Rectal smooth muscle tissue (tissue), 1 donor: ENCODE data around the gene NUB1.
A peak's percentile ranks its signal among the peaks of the same experiment; 100 is the strongest.
"Not testable (repeated sequence)": the region's sequence is repeated elsewhere in the genome, so short reads cannot be mapped to it uniquely, and the experiment has no call there.

Experiments
- H3K27ac ChIP-seq: one replicate; pipeline ENCODE4 v1.7.0; 2013; ENCODE audit warnings: low read depth, low read length, inconsistent platforms
- H3K27me3 ChIP-seq: one replicate; pipeline ENCODE4 v1.7.0; 2013; ENCODE audit warnings: low read length; ENCODE audit not compliant: control insufficient read depth, insufficient read depth
- H3K36me3 ChIP-seq: one replicate; pipeline ENCODE4 v1.7.0; 2013; ENCODE audit warnings: low read length; ENCODE audit not compliant: control insufficient read depth, insufficient read depth
- H3K4me1 ChIP-seq: one replicate; pipeline ENCODE4 v1.7.0; 2013; ENCODE audit warnings: low read length; ENCODE audit not compliant: control insufficient read depth, insufficient read depth
- H3K4me3 ChIP-seq: one replicate; pipeline ENCODE4 v1.7.0; 2013; ENCODE audit warnings: low read length
- H3K9ac ChIP-seq: one replicate; pipeline ENCODE4 v1.7.0; 2013; ENCODE audit warnings: low read length

The NUB1 gene, protein sequence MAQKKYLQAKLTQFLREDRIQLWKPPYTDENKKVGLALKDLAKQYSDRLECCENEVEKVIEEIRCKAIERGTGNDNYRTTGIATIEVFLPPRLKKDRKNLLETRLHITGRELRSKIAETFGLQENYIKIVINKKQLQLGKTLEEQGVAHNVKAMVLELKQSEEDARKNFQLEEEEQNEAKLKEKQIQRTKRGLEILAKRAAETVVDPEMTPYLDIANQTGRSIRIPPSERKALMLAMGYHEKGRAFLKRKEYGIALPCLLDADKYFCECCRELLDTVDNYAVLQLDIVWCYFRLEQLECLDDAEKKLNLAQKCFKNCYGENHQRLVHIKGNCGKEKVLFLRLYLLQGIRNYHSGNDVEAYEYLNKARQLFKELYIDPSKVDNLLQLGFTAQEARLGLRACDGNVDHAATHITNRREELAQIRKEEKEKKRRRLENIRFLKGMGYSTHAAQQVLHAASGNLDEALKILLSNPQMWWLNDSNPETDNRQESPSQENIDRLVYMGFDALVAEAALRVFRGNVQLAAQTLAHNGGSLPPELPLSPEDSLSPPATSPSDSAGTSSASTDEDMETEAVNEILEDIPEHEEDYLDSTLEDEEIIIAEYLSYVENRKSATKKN

GRCh38 chr7:151341357-151342101 is at the start of gene NUB1:
Gene NUB1, plus strand, starts transcription at chr7:151341812. Its CDS starts 3,538 bp downstream, at chr7:151345350.
- Histone ChIP-seq H3K27ac (peak within 1 kb of the TSS; percentile 68), H3K4me3 (peak within 1 kb of the TSS; percentile 80), H3K9ac (no peak within 1 kb of the TSS), H3K4me1 (peaks cover 6% of the 10 kb centered on the region), H3K36me3 (peaks cover 7% of the 10 kb centered on the region), H3K27me3 (no peaks in the 10 kb centered on the region)

- no peaks in the 10 kb centered on the region for H3K4me1 ChIP-seq
- H3K27ac ChIP-seq, result no peak overlapping the region
- H3K4me3 ChIP-seq, result no peak overlapping the region
- no peak overlapping the region for H3K9ac ChIP-seq
- H3K27me3 ChIP-seq, result no peaks in the 10 kb centered on the region
- H3K36me3 ChIP-seq, result no peaks in the 10 kb centered on the region
Observed at GRCh38 chr7:151292850-151293249, 48.8 kb upstream of the NUB1 start.

DNA sequence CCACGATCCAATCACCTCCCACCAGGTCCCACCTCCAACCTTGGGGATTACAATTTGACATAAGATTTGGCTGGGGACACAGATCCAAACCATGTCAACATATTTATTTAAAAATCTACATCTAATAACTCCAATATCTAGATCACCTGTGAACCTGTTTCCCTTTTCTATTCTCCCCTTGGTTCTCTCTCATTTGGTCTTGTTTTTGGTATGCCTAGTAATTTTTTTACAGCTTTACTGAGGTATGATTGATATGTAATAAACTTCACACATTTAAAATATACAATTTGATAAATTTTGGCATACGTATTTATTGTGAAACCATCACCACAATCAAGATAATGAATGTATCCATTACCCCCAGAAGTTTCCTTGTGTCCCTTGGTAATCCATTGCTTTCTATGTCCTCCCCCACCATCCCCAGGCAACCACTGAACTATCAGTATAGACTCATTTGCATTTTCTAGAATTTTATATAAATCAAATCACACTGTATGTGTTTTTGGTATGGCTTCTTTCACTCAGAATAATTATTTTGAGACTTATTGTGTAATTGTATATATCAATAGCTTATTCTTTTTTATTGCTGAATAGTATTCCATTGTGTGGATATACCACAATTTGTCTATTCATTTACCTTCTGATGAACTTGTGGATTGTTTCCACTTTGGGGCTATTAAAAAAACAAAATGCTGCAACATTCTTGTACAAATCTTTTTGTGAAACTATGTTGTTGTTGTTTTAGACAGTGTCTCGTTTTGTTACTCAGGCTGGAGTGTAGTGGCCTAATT is 45.2 kb upstream of the NUB1 start:
- H3K9ac ChIP-seq, result no peak overlapping the region
- H3K36me3 ChIP-seq, result no peaks in the 10 kb centered on the region
- no peak overlapping the region for H3K27ac ChIP-seq
- no peaks in the 10 kb centered on the region for H3K4me1 ChIP-seq
- no peak overlapping the region for H3K4me3 ChIP-seq
- H3K27me3 ChIP-seq, result no peaks in the 10 kb centered on the region

DNA sequence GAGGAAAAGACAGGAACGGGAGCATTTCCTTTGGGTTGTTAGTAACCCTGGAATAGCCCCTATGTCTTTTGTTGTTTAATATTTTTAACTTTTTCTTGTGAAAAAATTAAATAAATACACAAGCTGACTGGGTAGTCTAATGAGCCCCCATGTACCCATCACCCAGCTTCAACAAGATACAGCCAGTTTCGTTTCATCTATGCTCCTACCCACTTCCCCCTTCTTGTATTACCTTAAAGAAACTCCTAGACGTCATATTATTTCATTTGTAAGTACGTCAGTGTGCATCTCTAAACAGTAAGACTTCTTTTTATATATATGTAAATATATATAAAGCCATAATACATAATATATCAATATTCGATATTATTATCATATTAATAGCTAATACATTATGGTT is 42.8 kb upstream of the NUB1 start:
- Histone ChIP-seq H3K4me3 (no peak overlapping the region), H3K27me3 (peaks cover 7% of the 10 kb centered on the region), H3K9ac (no peak overlapping the region), H3K36me3 (no peaks in the 10 kb centered on the region), H3K27ac (no peak overlapping the region), H3K4me1 (no peaks in the 10 kb centered on the region)

DNA sequence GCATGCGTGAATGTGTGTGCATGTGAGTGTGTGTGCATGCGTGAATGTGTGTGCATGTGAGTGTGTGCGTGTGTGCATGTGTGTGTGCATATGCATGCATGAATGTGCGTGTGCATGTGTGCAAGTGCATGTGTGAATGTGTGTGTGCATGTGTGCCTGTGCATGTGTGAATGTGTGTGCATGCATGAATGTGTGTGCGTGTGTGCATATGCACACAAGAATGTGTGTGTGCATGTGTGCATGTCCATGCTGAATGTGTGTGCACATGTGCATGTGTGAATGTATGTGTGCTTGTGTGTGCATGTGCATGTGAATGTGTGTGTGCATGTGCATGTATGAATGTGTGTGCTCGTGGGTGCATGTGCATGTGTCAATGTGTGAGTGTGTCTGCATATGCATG is 42.1 kb upstream of the NUB1 start:
- Histone ChIP-seq H3K4me1 (no peaks in the 10 kb centered on the region), H3K9ac (no peak overlapping the region), H3K27ac (no peak overlapping the region), H3K27me3 (peaks cover 7% of the 10 kb centered on the region), H3K36me3 (no peaks in the 10 kb centered on the region), H3K4me3 (no peak overlapping the region)

GRCh38 chr7:151299940-151300645 is 41.5 kb upstream of the NUB1 start:
- H3K27me3 ChIP-seq, result peaks cover 7% of the 10 kb centered on the region

DNA sequence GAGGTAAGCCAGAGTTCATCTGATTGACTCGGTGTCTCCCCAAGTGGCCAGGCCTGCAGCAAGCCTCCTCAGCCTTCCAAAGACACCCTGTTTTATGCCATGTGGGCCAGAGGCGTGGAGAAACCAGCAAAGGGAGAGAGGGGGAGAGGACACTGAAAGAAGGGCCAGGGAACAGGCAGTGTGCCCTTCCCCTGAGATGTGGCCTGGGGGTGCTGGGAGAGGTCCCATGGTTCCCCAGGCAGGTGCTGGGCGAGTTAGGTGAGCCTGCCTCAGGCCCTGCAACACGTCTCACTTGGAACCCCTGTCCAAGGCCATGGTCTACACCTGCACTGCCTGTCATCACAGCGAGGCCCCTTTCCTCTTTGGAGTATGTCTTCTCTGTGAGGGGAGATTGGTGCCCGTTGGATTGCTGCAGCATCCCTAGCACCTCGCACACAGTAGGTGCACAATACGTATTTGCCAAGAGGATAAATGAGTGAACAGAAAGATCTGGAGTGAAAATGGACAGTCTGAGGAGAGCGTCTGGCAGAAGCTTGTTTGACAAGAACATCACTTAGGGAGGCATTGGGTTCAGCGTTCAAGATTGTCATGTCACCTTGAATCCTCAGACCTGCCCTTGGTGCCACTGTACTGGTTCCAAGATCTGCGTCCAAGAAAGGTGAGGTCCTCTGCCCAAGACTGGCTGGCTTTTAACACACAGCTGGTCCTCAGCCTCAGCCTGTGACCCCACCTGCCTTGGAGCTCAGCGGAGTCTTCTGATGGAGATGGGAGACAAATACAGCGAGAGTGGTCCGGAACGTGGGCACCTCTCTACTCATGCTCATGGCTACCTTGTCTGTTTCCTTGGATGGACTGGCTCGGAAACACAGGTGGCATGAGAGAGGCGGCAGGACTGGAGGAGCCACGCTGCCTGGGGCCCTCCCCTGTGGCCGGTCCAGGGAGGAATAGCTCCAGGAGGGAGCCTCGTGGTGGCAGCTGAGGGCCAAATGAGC is 39.8 kb upstream of the NUB1 start:
- peaks cover 7% of the 10 kb centered on the region for H3K27me3 ChIP-seq
- no peak overlapping the region for H3K27ac ChIP-seq
- H3K4me3 ChIP-seq, result no peak overlapping the region
- H3K36me3 ChIP-seq, result no peaks in the 10 kb centered on the region
- no peaks in the 10 kb centered on the region for H3K4me1 ChIP-seq
- no peak overlapping the region for H3K9ac ChIP-seq

More at GRCh38 chr7:151299940-151300645, 41.5 kb upstream of the NUB1 start:
- no peak overlapping the region for H3K27ac ChIP-seq
- H3K36me3 ChIP-seq, result no peaks in the 10 kb centered on the region
- no peak overlapping the region for H3K4me3 ChIP-seq
- H3K9ac ChIP-seq, result no peak overlapping the region
- H3K4me1 ChIP-seq, result no peaks in the 10 kb centered on the region

- H3K4me1 ChIP-seq, H3K9ac ChIP-seq, H3K36me3 ChIP-seq, H3K27ac ChIP-seq, H3K27me3 ChIP-seq, H3K4me3 ChIP-seq: not testable (repeated sequence)
Observed at GRCh38 chr7:151304251-151304650, 37.4 kb upstream of the NUB1 start.

- Histone ChIP-seq H3K9ac (no peak overlapping the region), H3K4me3 (no peak overlapping the region), H3K36me3 (no peaks in the 10 kb centered on the region), H3K27me3 (peaks cover 7% of the 10 kb centered on the region), H3K4me1 (no peaks in the 10 kb centered on the region), H3K27ac (no peak overlapping the region)
Observed at GRCh38 chr7:151304856-151305255, 36.8 kb upstream of the NUB1 start.

GRCh38 chr7:151306374-151306773 is 35.2 kb upstream of the NUB1 start:
- Histone ChIP-seq H3K27ac (no peak overlapping the region), H3K4me3 (no peak overlapping the region), H3K27me3 (peaks cover 7% of the 10 kb centered on the region), H3K36me3 (no peaks in the 10 kb centered on the region), H3K4me1 (no peaks in the 10 kb centered on the region), H3K9ac (no peak overlapping the region)

DNA sequence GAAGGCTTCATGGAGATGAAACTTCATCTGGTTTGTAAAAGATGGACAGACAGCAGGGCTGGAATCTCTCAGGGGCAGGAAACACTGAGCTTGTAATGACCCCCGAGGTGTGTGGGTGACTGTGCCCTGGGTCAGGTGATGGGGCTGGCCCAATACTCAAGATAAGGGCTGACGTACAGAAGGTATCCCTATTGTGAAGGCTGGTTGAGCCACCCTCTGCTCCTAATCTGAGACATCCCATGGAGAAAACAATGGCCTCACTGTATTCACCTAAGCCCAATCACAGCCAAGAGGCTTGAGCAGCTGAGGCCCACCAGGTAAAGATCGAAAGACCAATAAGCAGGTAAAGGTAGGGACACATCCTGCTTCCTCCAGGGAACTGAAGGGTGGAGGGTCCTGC is 34.8 kb upstream of the NUB1 start:
- H3K27ac ChIP-seq, result no peak overlapping the region
- no peak overlapping the region for H3K4me3 ChIP-seq
- no peak overlapping the region for H3K9ac ChIP-seq
- H3K36me3 ChIP-seq, result no peaks in the 10 kb centered on the region
- no peaks in the 10 kb centered on the region for H3K4me1 ChIP-seq
- peaks cover 7% of the 10 kb centered on the region for H3K27me3 ChIP-seq
